ENCODE measurements around the gene ZNF70.

Gene ZNF70

DNA sequence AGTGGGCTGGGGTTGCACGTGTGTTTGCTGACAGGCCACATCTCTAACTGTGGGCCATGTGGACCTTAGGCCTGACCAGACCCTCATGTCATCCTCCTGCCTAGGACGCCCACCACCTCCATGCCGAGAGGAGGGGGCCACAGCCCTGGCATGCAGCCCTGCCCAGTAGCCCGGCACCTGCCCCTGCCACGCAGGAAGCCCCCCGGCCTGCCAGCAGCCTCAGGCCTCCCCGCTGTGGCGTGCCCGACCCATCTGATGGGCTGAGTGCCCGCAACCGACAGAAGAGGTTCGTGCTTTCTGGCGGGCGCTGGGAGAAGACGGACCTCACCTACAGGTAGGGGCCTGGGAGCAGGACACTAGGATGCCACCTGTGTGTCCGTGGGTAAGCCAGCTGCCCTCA lies 28.2 kb upstream of the ZNF70 start:
- Histone ChIP-seq H3K36me3 (replicated peaks; ENCODE audit: insufficient read depth, low read length) (no peaks in the 10 kb centered on the region), H3K27ac (ENCODE audit: low read length) (no peak overlapping the region), H3K4me2 (ENCODE audit: low read depth, low read length) (no peak overlapping the region), H3F3A (ENCODE audit: insufficient read depth, low read length) (no peaks in the 10 kb centered on the region), H3K27me3 (replicated peaks; ENCODE audit: insufficient read depth, low read length) (no peaks in the 10 kb centered on the region), H3K4me3 (ENCODE audit: low read length) (no peak overlapping the region), H3K79me2 (ENCODE audit: low read length) (no peaks in the 10 kb centered on the region), H3K9ac (ENCODE audit: low read length) (no peak overlapping the region), H3K9me3 (replicated peaks; ENCODE audit: insufficient read depth, low read length) (no peaks in the 10 kb centered on the region), H3K4me1 (ENCODE audit: low read length) (no peaks in the 10 kb centered on the region), H3K9me2 (replicated peaks; ENCODE audit: insufficient read depth, low read length) (no peaks in the 10 kb centered on the region), H2AFZ (ENCODE audit: low read length) (no peak overlapping the region), H4K20me1 (ENCODE audit: insufficient read depth, low read length) (no peaks in the 10 kb centered on the region)
- TF ChIP-seq, protein P1, sequence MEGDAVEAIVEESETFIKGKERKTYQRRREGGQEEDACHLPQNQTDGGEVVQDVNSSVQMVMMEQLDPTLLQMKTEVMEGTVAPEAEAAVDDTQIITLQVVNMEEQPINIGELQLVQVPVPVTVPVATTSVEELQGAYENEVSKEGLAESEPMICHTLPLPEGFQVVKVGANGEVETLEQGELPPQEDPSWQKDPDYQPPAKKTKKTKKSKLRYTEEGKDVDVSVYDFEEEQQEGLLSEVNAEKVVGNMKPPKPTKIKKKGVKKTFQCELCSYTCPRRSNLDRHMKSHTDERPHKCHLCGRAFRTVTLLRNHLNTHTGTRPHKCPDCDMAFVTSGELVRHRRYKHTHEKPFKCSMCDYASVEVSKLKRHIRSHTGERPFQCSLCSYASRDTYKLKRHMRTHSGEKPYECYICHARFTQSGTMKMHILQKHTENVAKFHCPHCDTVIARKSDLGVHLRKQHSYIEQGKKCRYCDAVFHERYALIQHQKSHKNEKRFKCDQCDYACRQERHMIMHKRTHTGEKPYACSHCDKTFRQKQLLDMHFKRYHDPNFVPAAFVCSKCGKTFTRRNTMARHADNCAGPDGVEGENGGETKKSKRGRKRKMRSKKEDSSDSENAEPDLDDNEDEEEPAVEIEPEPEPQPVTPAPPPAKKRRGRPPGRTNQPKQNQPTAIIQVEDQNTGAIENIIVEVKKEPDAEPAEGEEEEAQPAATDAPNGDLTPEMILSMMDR (IDR thresholded peaks at IDR 0.05; ENCODE audit: low read length): no peak
- TF ChIP-seq EZH2 (optimal IDR thresholded peaks at IDR 0.05; ENCODE audit: low read depth, low read length) (no peak), EZH2phosphoT487 (IDR thresholded peaks at IDR 0.05; ENCODE audit: low read length) (no peak)
- DNase-seq: no peak

DNA sequence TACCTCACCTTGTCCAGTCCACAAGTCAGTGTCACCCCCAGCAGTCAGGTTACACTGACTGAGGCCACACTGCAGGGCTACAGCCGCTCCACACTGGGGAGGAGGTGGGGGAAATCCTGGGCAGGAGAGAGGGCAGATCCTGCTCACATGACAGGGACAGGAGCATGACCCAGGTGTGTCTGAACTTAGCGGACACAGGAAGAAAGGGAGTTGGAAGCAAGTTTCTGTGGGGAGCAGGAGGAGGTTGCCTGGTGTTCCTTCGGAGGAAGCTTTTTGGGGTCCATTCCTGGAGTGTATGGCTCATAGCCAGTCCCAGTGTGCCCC lies 27.6 kb upstream of the ZNF70 start:
- Histone ChIP-seq H3K79me2 (ENCODE audit: low read length) (no peaks in the 10 kb centered on the region), H3K27ac (ENCODE audit: low read length) (no peak overlapping the region), H3K27me3 (replicated peaks; ENCODE audit: insufficient read depth, low read length) (no peaks in the 10 kb centered on the region), H3K9me2 (replicated peaks; ENCODE audit: insufficient read depth, low read length) (no peaks in the 10 kb centered on the region), H4K20me1 (ENCODE audit: insufficient read depth, low read length) (no peaks in the 10 kb centered on the region), H3K9ac (ENCODE audit: low read length) (no peak overlapping the region), H3K4me1 (ENCODE audit: low read length) (0 out of 2 replicates have a peak, but pooled peaks cover under 1% of the 10 kb centered on the region), H3K36me3 (replicated peaks; ENCODE audit: insufficient read depth, low read length) (no peaks in the 10 kb centered on the region), H2AFZ (ENCODE audit: low read length) (no peak overlapping the region), H3F3A (ENCODE audit: insufficient read depth, low read length) (no peaks in the 10 kb centered on the region), H3K4me2 (ENCODE audit: low read depth, low read length) (no peak overlapping the region), H3K4me3 (ENCODE audit: low read length) (no peak overlapping the region), H3K9me3 (replicated peaks; ENCODE audit: insufficient read depth, low read length) (no peaks in the 10 kb centered on the region)
- TF ChIP-seq EZH2phosphoT487 (IDR thresholded peaks at IDR 0.05; ENCODE audit: low read length): no peak
- TF ChIP-seq EZH2 (optimal IDR thresholded peaks at IDR 0.05; ENCODE audit: low read depth, low read length): no peak
- TF ChIP-seq, protein P1 (IDR thresholded peaks at IDR 0.05; ENCODE audit: low read length): no peak
- no peak for DNase-seq

- Histone ChIP-seq H3K9ac (ENCODE audit: low read length) (no peak overlapping the region), H3K79me2 (ENCODE audit: low read length) (no peaks in the 10 kb centered on the region), H3K27me3 (replicated peaks; ENCODE audit: insufficient read depth, low read length) (no peaks in the 10 kb centered on the region), H3K9me3 (replicated peaks; ENCODE audit: insufficient read depth, low read length) (no peaks in the 10 kb centered on the region), H4K20me1 (ENCODE audit: insufficient read depth, low read length) (no peaks in the 10 kb centered on the region), H3K4me1 (ENCODE audit: low read length) (peaks cover 7% of the 10 kb centered on the region), H3K4me3 (ENCODE audit: low read length) (no peak overlapping the region), H3K9me2 (replicated peaks; ENCODE audit: insufficient read depth, low read length) (no peaks in the 10 kb centered on the region), H3F3A (ENCODE audit: insufficient read depth, low read length) (peaks cover 4% of the 10 kb centered on the region; the same call in 1 of the 2 replicates), H2AFZ (ENCODE audit: low read length) (no peak overlapping the region), H3K4me2 (ENCODE audit: low read depth, low read length) (no peak overlapping the region), H3K27ac (ENCODE audit: low read length) (no peak overlapping the region), H3K36me3 (replicated peaks; ENCODE audit: insufficient read depth, low read length) (no peaks in the 10 kb centered on the region)
- no peak for DNase-seq
- TF ChIP-seq EZH2phosphoT487 (IDR thresholded peaks at IDR 0.05; ENCODE audit: low read length) (no peak), EZH2 (optimal IDR thresholded peaks at IDR 0.05; ENCODE audit: low read depth, low read length) (no peak)
- TF ChIP-seq, protein P1 (IDR thresholded peaks at IDR 0.05; ENCODE audit: low read length): no peak
These were observed 27.1 kb upstream of the ZNF70 start for GRCh38 chr22:23777776-23778576.
